ENCODE data around the gene NDUFA3.

The NDUFA3 gene

GRCh38 chr19:54137699-54138488, 35.2 kb downstream of the NDUFA3 start, which contains the start of gene CNOT3:
Gene CNOT3 (plus strand): TSS chr19:54137762. CDS start chr19:54142979, 5,217 bp downstream.
- DNase-seq (ENCODE audit: low read depth in 1 of 2, low spot score in 1 of 2) = no peak

- DNase-seq (ENCODE audit: low read depth in 1 of 2, low spot score in 1 of 2) = no peak
These were observed 36.0 kb downstream of the NDUFA3 start for GRCh38 chr19:54138489-54139256.

- no peak for DNase-seq (ENCODE audit: low read depth in 1 of 2, low spot score in 1 of 2)
These were observed 38.7 kb downstream of the NDUFA3 start for GRCh38 chr19:54141356-54141755.

GRCh38 chr19:54142166-54142780, 39.6 kb downstream of the NDUFA3 start:
- DNase-seq (ENCODE audit: low read depth in 1 of 2, low spot score in 1 of 2) = no peak

- DNase-seq (ENCODE audit: low read depth in 1 of 2, low spot score in 1 of 2) = no peak
These were observed 43.0 kb downstream of the NDUFA3 start for GRCh38 chr19:54145541-54146158.

GRCh38 chr19:54147676-54148075, 45.0 kb downstream of the NDUFA3 start:
- DNase-seq (ENCODE audit: low read depth in 1 of 2, low spot score in 1 of 2) = no peak

- no peak for DNase-seq (ENCODE audit: low read depth in 1 of 2, low spot score in 1 of 2)
These were observed 45.5 kb downstream of the NDUFA3 start for GRCh38 chr19:54148158-54148557.

- no peak for DNase-seq (ENCODE audit: low read depth in 1 of 2, low spot score in 1 of 2)
These were observed 46.6 kb downstream of the NDUFA3 start for GRCh38 chr19:54149021-54149812.

- DNase-seq (ENCODE audit: low read depth in 1 of 2, low spot score in 1 of 2) = no peak
These were observed 48.8 kb downstream of the NDUFA3 start for GRCh38 chr19:54151362-54152035.

GRCh38 chr19:54152267-54152666, 49.6 kb downstream of the NDUFA3 start:
- no peak for DNase-seq (ENCODE audit: low read depth in 1 of 2, low spot score in 1 of 2)

- DNase-seq (ENCODE audit: low read depth in 1 of 2, low spot score in 1 of 2) = no peak
These were observed 50.3 kb downstream of the NDUFA3 start for GRCh38 chr19:54152878-54153524.

- DNase-seq (ENCODE audit: low read depth in 1 of 2, low spot score in 1 of 2) = no peak
These were observed 51.2 kb downstream of the NDUFA3 start for GRCh38 chr19:54153731-54154326.

GRCh38 chr19:54154603-54155345, 52.1 kb downstream of the NDUFA3 start:
- no peak for DNase-seq (ENCODE audit: low read depth in 1 of 2, low spot score in 1 of 2)

- no peak for DNase-seq (ENCODE audit: low read depth in 1 of 2, low spot score in 1 of 2)
These were observed 53.0 kb downstream of the NDUFA3 start for GRCh38 chr19:54155694-54156093.

GRCh38 chr19:54156490-54156889, 53.8 kb downstream of the NDUFA3 start:
- no peak for DNase-seq (ENCODE audit: low read depth in 1 of 2, low spot score in 1 of 2)

- DNase-seq (ENCODE audit: low read depth in 1 of 2, low spot score in 1 of 2) = no peak
These were observed 54.3 kb downstream of the NDUFA3 start for GRCh38 chr19:54156953-54157352.

All from activated CD4-positive, alpha-beta T cell treated with anti-CD3 and anti-CD28 coated beads, Interleukin-2, amount 50 U/mL, for 24 hours (primary cell).